ENCODE results near the gene OSTC.

The OSTC gene

GRCh38 chr4:108703966-108704365, 53.6 kb downstream of the OSTC start:
- TF ChIP-seq, protein P1, sequence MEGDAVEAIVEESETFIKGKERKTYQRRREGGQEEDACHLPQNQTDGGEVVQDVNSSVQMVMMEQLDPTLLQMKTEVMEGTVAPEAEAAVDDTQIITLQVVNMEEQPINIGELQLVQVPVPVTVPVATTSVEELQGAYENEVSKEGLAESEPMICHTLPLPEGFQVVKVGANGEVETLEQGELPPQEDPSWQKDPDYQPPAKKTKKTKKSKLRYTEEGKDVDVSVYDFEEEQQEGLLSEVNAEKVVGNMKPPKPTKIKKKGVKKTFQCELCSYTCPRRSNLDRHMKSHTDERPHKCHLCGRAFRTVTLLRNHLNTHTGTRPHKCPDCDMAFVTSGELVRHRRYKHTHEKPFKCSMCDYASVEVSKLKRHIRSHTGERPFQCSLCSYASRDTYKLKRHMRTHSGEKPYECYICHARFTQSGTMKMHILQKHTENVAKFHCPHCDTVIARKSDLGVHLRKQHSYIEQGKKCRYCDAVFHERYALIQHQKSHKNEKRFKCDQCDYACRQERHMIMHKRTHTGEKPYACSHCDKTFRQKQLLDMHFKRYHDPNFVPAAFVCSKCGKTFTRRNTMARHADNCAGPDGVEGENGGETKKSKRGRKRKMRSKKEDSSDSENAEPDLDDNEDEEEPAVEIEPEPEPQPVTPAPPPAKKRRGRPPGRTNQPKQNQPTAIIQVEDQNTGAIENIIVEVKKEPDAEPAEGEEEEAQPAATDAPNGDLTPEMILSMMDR (IDR thresholded peaks at IDR 0.05) = no peak

GRCh38 chr4:108706289-108706688, 55.9 kb downstream of the OSTC start:
- TF ChIP-seq, protein P1 (IDR thresholded peaks at IDR 0.05) = no peak

DNA sequence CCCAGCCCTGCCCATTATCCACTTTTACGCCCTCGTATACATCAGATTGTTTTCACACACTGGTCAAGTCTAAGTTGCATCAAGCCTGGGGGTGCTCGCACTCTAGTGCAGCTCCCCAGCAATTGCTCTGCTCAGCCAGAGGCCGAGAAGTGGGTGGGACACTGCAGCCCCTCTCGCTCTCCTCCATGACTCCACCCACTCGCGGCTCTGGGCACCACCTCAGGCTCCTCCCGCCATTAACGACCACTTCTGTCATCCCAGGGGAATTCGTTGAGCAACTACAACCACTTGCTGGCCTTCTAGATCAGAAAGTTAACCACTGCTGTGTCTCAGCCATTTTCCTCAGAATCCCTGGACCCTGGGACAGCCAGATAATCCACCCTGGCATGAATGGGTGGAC, 58.8 kb downstream of the OSTC start:
- TF ChIP-seq, protein P1 (IDR thresholded peaks at IDR 0.05) = no peak

GRCh38 chr4:108709722-108710121, 59.3 kb downstream of the OSTC start:
- TF ChIP-seq, protein P1 (IDR thresholded peaks at IDR 0.05) = no peak

DNA sequence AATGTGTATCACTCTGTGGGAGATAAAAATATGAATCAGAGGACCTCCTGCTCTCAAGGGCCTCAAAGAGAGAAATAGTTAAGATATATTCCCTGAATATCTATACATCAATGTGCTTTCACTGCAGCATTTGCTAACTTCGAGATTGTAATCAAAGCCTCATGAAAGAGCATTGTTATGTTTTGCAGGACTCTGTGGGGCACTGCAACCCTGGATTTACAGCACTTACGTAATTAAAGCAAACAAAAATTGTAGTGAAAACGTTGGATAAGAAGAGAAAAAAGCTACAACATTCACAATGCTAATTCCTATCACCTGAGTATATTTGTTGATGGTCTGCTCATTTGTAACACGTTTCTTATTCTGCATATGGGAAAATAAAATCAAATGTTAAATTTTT, 64.5 kb downstream of the OSTC start:
- TF ChIP-seq, protein P1 (IDR thresholded peaks at IDR 0.05) = no peak

GRCh38 chr4:108716340-108716739, 65.9 kb downstream of the OSTC start:
- TF ChIP-seq, protein P1 (IDR thresholded peaks at IDR 0.05) = no peak

- TF ChIP-seq, protein P1 (IDR thresholded peaks at IDR 0.05) = no peak
Measured at GRCh38 chr4:108717386-108717785, 67.0 kb downstream of the OSTC start.
